Effector memory CD4-positive, alpha-beta T cell (primary cell): ENCODE results near the gene ATP6V0C.
A peak's percentile ranks its signal among the peaks of the same experiment; 100 is the strongest.

Experiments
- DNase-seq, 3 donors: peaks; one replicate each; pipeline ENCODE4 v3.0.0-alpha.2; 2020
- H3K27ac ChIP-seq: 2 replicates; pipeline ENCODE4 v1.7.0; 2013; ENCODE audit warnings: mild to moderate bottlenecking, low read length, moderate library complexity; ENCODE audit not compliant: insufficient read depth, poor library complexity, severe bottlenecking
- H3K27me3 ChIP-seq: replicated peaks from 2 replicates; pipeline ENCODE4 v1.7.0; 2013; ENCODE audit warnings: mild to moderate bottlenecking, low read length; ENCODE audit not compliant: insufficient read depth, control insufficient read depth, poor library complexity, severe bottlenecking
- H3K36me3 ChIP-seq: 2 replicates; pipeline ENCODE4 v1.7.0; 2013; ENCODE audit warnings: mild to moderate bottlenecking, low read length, moderate library complexity; ENCODE audit not compliant: control insufficient read depth, insufficient read depth
- H3K4me1 ChIP-seq: 2 replicates; pipeline ENCODE4 v1.7.0; 2013; ENCODE audit warnings: low read length, mild to moderate bottlenecking; ENCODE audit not compliant: control insufficient read depth, insufficient read depth, poor library complexity, severe bottlenecking
- H3K4me3 ChIP-seq: 2 replicates; pipeline ENCODE4 v1.7.0; 2013; ENCODE audit warnings: low read length, low read depth, mild to moderate bottlenecking; ENCODE audit not compliant: insufficient read depth, poor library complexity, severe bottlenecking
- H3K9me3 ChIP-seq: 2 replicates; pipeline ENCODE4 v1.7.0; 2013; ENCODE audit warnings: mild to moderate bottlenecking, low read length, moderate library complexity; ENCODE audit not compliant: control insufficient read depth

ATP6V0C gene

DNA sequence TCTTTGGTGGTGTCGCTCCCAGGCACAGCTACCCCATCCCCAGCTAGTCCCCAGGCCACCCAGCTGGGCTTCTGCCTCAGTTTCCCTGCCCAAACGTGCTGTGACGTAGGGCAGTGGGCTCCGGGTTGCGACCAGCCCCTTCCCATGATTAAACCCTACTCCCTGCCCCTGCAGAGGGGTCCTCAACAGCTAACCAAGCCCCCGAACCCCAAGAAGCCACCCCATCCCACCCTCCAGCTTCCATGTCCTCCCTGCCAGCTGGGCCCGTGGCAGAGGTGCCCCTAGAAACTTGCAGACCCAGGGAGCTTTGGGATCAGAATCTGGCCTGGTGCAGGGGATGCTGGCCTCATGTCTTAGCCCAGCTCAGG is 43.5 kb upstream of the ATP6V0C start:
- no peak overlapping the region for H3K4me3 ChIP-seq
- no peaks in the 10 kb centered on the region for H3K9me3 ChIP-seq
- H3K4me1 ChIP-seq, result peaks cover 38% of the 10 kb centered on the region
- no peak overlapping the region for H3K27ac ChIP-seq
- DNase-seq, result no peak
- peaks cover 47% of the 10 kb centered on the region for H3K27me3 ChIP-seq
- H3K36me3 ChIP-seq, result no peaks in the 10 kb centered on the region

DNA sequence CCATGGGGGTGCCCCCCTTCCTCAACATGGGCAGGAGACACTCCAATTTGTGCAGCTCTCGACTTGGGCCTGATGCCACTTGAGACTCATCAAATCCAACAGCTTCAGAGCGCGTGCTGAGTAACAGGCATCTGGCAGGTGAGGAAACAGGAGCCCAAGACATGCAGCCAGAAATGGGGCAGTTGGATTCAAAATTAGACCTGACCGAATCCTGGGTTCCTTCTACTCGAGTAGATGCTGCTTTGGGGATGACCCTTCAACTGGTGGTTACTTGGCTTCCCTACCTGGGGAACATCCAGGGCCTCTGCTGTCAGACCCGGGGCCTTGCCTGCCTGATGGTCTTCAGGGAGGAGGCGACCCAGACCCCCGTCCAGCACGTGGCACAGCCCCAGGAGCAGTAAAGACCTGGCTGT is 43.1 kb upstream of the ATP6V0C start:
- DNase-seq, result no peak
- Histone ChIP-seq H3K27me3 (peaks cover 47% of the 10 kb centered on the region), H3K9me3 (no peaks in the 10 kb centered on the region), H3K36me3 (no peaks in the 10 kb centered on the region), H3K4me1 (peaks cover 41% of the 10 kb centered on the region), H3K4me3 (no peak overlapping the region), H3K27ac (no peak overlapping the region)

DNA sequence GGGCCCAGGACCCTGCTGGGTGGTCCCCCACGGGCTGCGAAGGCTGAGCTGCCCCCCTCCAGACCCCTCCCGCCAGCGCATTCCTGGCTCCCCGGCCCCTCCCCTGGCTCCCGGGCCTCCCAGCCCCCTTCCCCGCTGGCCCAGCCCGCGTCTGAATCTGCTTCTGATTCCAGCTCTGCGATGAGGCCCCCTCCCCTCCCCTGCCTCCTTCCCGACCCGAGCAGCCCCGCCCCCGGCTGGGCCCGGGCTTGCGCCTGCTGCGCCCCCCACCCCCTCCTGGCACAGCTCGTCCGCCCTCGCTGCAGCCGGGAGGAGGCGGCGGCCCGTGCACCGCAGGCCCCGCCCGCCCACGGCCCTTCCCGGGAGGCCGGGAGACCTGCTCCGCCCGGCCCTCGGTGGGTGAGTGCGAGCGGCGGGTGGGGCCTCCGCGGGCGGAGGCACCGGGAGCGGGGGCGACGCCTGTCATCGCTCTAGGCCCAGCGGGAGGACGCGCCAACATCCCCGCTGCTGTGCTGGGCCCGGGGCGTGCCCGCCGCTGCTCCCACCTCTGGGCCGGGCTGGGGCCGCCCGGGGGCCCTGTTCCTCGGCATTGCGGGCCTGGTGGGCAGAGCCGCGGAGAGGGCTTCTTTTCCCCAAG is 42.6 kb upstream of the ATP6V0C start, which contains the start of gene NTN3:
Gene NTN3 (plus strand): TSS at position 282 of the 637 bp plus-strand sequence. CDS start 405 bp downstream, outside the sequence.
- H3K36me3 ChIP-seq, result no peaks in the 10 kb centered on the region
- no peak within 1 kb of the TSS for H3K27ac ChIP-seq
- peaks cover 47% of the 10 kb centered on the region for H3K27me3 ChIP-seq
- DNase-seq, result no peak
- no peaks in the 10 kb centered on the region for H3K9me3 ChIP-seq
- H3K4me3 ChIP-seq, result no peak within 1 kb of the TSS
- peaks cover 45% of the 10 kb centered on the region for H3K4me1 ChIP-seq

DNA sequence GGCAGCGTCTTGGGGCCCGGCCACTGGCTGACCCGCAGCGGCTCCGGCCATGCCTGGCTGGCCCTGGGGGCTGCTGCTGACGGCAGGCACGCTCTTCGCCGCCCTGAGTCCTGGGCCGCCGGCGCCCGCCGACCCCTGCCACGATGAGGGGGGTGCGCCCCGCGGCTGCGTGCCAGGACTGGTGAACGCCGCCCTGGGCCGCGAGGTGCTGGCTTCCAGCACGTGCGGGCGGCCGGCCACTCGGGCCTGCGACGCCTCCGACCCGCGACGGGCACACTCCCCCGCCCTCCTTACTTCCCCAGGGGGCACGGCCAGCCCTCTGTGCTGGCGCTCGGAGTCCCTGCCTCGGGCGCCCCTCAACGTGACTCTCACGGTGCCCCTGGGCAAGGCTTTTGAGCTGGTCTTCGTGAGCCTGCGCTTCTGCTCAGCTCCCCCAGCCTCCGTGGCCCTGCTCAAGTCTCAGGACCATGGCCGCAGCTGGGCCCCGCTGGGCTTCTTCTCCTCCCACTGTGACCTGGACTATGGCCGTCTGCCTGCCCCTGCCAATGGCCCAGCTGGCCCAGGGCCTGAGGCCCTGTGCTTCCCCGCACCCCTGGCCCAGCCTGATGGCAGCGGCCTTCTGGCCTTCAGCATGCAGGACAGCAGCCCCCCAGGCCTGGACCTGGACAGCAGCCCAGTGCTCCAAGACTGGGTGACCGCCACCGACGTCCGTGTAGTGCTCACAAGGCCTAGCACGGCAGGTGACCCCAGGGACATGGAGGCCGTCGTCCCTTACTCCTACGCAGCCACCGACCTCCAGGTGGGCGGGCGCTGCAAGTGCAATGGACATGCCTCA is 41.9 kb upstream of the ATP6V0C start:
- Histone ChIP-seq H3K9me3 (no peaks in the 10 kb centered on the region), H3K4me3 (no peak overlapping the region), H3K27ac (no peak overlapping the region), H3K27me3 (peaks cover 47% of the 10 kb centered on the region), H3K4me1 (peaks cover 45% of the 10 kb centered on the region), H3K36me3 (no peaks in the 10 kb centered on the region)
- DNase-seq, result no peak

DNA sequence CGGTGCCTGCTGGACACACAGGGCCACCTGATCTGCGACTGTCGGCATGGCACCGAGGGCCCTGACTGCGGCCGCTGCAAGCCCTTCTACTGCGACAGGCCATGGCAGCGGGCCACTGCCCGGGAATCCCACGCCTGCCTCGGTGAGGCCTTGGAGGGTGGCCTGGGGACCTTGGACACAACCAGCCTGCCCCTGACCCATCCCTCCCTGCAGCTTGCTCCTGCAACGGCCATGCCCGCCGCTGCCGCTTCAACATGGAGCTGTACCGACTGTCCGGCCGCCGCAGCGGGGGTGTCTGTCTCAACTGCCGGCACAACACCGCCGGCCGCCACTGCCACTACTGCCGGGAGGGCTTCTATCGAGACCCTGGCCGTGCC is 41.3 kb upstream of the ATP6V0C start:
- Histone ChIP-seq H3K36me3 (no peaks in the 10 kb centered on the region), H3K9me3 (no peaks in the 10 kb centered on the region), H3K27ac (no peak overlapping the region), H3K4me1 (peaks cover 45% of the 10 kb centered on the region), H3K27me3 (peaks cover 47% of the 10 kb centered on the region), H3K4me3 (no peak overlapping the region)
- DNase-seq, result no peak

DNA sequence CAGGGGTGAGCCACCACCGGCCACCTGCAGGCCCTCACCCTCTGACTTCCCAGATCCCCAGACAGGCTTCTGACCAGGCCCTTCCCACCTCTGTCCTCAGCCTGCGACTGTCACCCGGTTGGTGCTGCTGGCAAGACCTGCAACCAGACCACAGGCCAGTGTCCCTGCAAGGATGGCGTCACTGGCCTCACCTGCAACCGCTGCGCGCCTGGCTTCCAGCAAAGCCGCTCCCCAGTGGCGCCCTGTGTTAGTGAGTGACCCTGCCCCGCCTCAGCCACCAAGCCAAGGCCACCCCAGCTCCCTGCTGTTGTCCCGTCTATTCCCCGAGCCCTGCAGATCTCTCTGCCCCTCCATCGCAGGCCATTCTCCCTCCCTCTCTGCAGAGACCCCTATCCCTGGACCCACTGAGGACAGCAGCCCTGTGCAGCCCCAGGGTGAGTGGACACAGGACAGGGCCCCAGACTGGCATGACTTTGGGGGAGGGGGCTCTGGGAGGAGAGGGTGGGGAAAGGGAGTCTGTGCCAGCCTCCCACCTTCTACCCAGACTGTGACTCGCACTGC is 40.8 kb upstream of the ATP6V0C start:
- H3K36me3 ChIP-seq, result no peaks in the 10 kb centered on the region
- no peaks in the 10 kb centered on the region for H3K9me3 ChIP-seq
- peaks cover 47% of the 10 kb centered on the region for H3K27me3 ChIP-seq
- H3K4me3 ChIP-seq, result no peak overlapping the region
- H3K4me1 ChIP-seq, result peaks cover 42% of the 10 kb centered on the region
- no peak for DNase-seq
- no peak overlapping the region for H3K27ac ChIP-seq

DNA sequence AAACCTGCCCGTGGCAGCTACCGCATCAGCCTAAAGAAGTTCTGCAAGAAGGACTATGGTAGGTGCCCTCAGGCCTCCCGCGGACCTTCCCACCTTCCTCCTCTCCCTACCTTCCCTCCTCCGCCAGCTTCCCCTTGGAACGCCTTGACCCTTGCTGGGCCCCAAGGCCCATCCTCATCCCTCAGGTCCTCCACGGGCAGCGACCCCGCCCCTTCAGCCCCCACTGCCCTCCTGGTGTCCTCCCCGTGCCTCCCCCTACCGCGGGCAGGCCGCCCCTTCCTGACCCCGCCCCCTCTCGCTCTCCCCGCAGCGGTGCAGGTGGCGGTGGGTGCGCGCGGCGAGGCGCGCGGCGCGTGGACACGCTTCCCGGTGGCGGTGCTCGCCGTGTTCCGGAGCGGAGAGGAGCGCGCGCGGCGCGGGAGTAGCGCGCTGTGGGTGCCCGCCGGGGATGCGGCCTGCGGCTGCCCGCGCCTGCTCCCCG is 40.3 kb upstream of the ATP6V0C start:
- no peaks in the 10 kb centered on the region for H3K36me3 ChIP-seq
- no peaks in the 10 kb centered on the region for H3K9me3 ChIP-seq
- H3K27ac ChIP-seq, result no peak overlapping the region
- H3K27me3 ChIP-seq, result peaks cover 42% of the 10 kb centered on the region
- H3K4me1 ChIP-seq, result peaks cover 37% of the 10 kb centered on the region
- no peak overlapping the region for H3K4me3 ChIP-seq
- DNase-seq, result no peak

DNA sequence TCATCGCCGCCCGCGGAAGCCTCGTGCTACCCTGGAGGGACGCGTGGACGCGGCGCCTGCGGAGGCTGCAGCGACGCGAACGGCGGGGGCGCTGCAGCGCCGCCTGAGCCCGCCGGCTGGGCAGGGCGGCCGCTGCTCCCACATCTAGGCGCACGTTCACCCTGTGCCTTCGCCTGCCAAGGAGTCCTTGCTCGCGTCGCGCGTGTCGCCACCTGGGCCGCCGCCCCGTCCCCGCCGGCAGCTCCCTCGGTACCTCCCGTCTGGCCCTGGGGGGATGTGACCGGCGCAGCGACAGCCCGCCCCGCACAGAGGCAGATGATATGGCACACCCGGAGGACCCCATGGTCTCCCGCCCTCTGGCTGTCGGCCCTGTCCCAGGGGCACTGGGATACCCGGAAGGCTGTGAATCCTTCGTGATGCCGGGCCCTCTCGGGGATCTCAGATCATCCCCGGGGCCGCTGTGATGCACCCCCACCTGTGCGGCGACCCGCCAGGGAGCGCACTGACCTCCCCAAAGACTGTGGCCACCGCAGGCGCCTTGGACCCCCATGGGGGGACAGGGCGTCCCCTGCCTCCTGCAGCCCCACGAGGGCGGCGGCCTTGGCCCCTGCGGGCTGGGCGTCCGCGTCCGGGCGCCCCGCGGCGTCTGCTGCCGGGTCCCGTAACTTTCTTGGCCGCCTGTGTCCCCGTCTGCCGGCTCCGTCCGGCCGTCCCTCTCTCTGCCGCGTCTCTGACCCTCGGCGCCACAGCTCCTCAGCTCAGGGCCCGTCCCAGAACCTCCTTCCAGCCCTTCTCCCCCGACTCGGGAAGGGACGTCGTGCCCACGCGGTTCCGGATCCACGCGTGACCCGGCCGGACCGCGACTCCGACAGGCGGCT is 39.5 kb upstream of the ATP6V0C start:
- Histone ChIP-seq H3K27me3 (peaks cover 36% of the 10 kb centered on the region), H3K9me3 (no peaks in the 10 kb centered on the region), H3K4me3 (peak overlapping the region; percentile 74), H3K4me1 (peaks cover 31% of the 10 kb centered on the region), H3K27ac (peak overlapping the region; percentile 11), H3K36me3 (no peaks in the 10 kb centered on the region)
- peak; percentile 22 to 47 (median 38) for DNase-seq

DNA sequence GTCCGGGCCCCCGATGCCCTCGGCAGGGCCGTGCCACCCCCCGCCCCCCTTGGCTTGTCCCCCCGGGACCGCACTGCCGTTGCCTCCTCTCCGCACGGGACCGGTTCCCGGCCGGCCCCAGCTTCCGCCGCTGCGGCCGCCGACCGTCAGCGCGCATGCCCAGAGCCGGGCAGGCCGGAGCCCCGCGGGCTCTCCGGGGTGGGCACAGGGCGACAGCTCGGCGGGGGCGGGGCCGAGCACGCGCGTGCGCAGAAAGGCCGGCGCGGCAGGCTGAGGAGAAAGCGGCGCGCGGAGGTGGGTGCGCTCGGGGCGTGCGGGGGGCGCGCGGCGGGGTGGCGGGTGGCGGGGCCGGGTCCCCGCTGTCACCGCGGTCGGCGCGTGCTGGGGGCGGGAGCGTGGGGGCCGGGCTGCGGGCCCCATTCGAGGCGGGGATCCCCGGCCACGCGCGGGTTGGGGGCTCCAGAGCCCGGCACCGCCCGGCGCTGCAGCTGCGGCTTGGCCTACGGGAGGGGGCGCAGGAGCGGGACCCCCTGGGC is 38.8 kb upstream of the ATP6V0C start, which contains the start of gene TBC1D24:
Gene TBC1D24 (plus strand): TSS at position 251 of the 536 bp plus-strand sequence. CDS start 21,022 bp downstream, outside the sequence.
- no peaks in the 10 kb centered on the region for H3K36me3 ChIP-seq
- DNase-seq, result peak; percentile 52 to 70 (median 62)
- H3K27me3 ChIP-seq, result peaks cover 28% of the 10 kb centered on the region
- no peaks in the 10 kb centered on the region for H3K9me3 ChIP-seq
- H3K4me1 ChIP-seq, result peaks cover 31% of the 10 kb centered on the region
- peak within 1 kb of the TSS; percentile 74 for H3K4me3 ChIP-seq
- H3K27ac ChIP-seq, result peak within 1 kb of the TSS; percentile 11
